HCT116 (cell line): Measurements from ENCODE around the gene SAMD4A. TPM values are rescaled to one million over a fixed set of nuclear protein-coding genes. Genes with fewer than 3 reads are reported as not detected.

Experiments
- ATAC-seq: fragments of 200-7000 bp; cut with Tn5 transposase; 2 replicates; pipeline ENCODE4 v1.9.1; 2020; ENCODE audit warnings: mild to moderate bottlenecking, moderate library complexity
- BruUV-seq: library from RNA; stranded (reverse); fragments of 400-500 nt; replicated peaks from 2 replicates; lab custom pipeline; 2021; lab: Mats Ljungman, UMichigan
- CTCF ChIA-PET: fragments of 300-600 bp; sonication (Branson Sonifier 250); formaldehyde crosslinking; loops from one replicate; lab custom pipeline; 2021; ENCODE audit warnings: antibody characterized with exemption; lab: Charles Lee
- POLR2A ChIA-PET: fragments of 300-600, 350-600 bp; sonication (Branson Sonifier 250); formaldehyde crosslinking; loops from one replicate; lab custom pipeline; 2021; ENCODE audit warnings: antibody characterized with exemption; lab: Charles Lee
- RAD21 ChIA-PET, 2 experiments: fragments of 300-600 bp; sonication (Branson Sonifier 250); formaldehyde crosslinking; loops; one replicate each; lab custom pipeline; 2023; ENCODE audit warnings: low total read pairs in 2 of 2; ENCODE audit not compliant: uncharacterized antibody in 2 of 2, unreplicated experiment in 2 of 2, low non-redundant PET in 1 of 2; lab: Charles Lee
- DNase-seq: peaks from one replicate; pipeline ENCODE4 v3.0.0-alpha.2; 2010; ENCODE audit warnings: low read depth, low spot score
- H2AFZ ChIP-seq: fragments of 200-600 bp; shearing (Covaris generic), sonication (generic); 2 replicates; pipeline ENCODE4 v1.6.1; 2017; ENCODE audit warnings: low read depth, mixed run types, mixed read lengths, antibody characterized with exemption, low read length; ENCODE audit not compliant: poor library complexity, severe bottlenecking
- H3K27ac ChIP-seq: 2 replicates; pipeline ENCODE4 v1.5.1; 2012; ENCODE audit warnings: low read depth, low read length
- H3K27me3 ChIP-seq: fragments of 200-600 bp; sonication (generic); 2 replicates; pipeline ENCODE4 v1.6.1; 2016; ENCODE audit warnings: mixed run types, low read length, mixed read lengths; ENCODE audit not compliant: insufficient read depth
- H3K36me3 ChIP-seq, 2 experiments: fragments of 200-500 bp in 1 of 2; fragments of 200-600 bp in 1 of 2; sonication (Bioruptor generic) in 1 of 2; sonication (generic) in 1 of 2; 2 replicates each; pipeline versions ENCODE4 v1.5.1 to v1.6.1; 2014 to 2016; ENCODE audit warnings: low read length in 2 of 2, inconsistent platforms in 1 of 2, mixed read lengths in 1 of 2, mixed run types in 1 of 2; ENCODE audit not compliant: insufficient read depth in 2 of 2, control insufficient read depth in 1 of 2
- H3K4me1 ChIP-seq, 2 experiments: fragments of 200-600 bp in 1 of 2; sonication (generic) in 1 of 2; 2 replicates each; pipeline versions ENCODE4 v1.5.1 to v1.6.1; 2012 to 2017; ENCODE audit warnings: low read length in 2 of 2, inconsistent platforms in 1 of 2, mild to moderate bottlenecking in 1 of 2, mixed read lengths in 1 of 2, mixed run types in 1 of 2, moderate library complexity in 1 of 2; ENCODE audit not compliant: insufficient read depth in 2 of 2, control insufficient read depth in 1 of 2
- H3K4me2 ChIP-seq: fragments of 200-600 bp; sonication (generic); 2 replicates; pipeline ENCODE4 v1.6.1; 2017; ENCODE audit warnings: mixed run types, low read length, mixed read lengths
- H3K4me3 ChIP-seq, 2 experiments: fragments of 200-600 bp in 1 of 2; sonication (generic) in 1 of 2; replicated peaks in 1 of 2; 2 replicates each; pipeline ENCODE4 v1.5.1; 2011 to 2016; ENCODE audit warnings: low read length in 2 of 2, control low read depth in 1 of 2, low read depth in 1 of 2, mild to moderate bottlenecking in 1 of 2, mixed read lengths in 1 of 2, mixed run types in 1 of 2
- H3K79me2 ChIP-seq: fragments of 200-600 bp; sonication (generic); 2 replicates; pipeline ENCODE4 v1.6.1; 2017; ENCODE audit warnings: mild to moderate bottlenecking, mixed run types, low read length, moderate library complexity, mixed read lengths; ENCODE audit not compliant: insufficient read depth
- H3K9ac ChIP-seq: fragments of 200-600 bp; sonication (generic); 2 replicates; pipeline ENCODE4 v1.6.1; 2016; ENCODE audit warnings: low read length, mixed read lengths
- H3K9me2 ChIP-seq: fragments of 200-600 bp; sonication (generic), shearing (Covaris generic); 2 replicates; pipeline ENCODE4 v1.6.1; 2017; ENCODE audit warnings: mixed run types, mild to moderate bottlenecking, moderate library complexity; ENCODE audit not compliant: insufficient read depth
- H3K9me3 ChIP-seq, 2 experiments: fragments of 200-500 bp in 1 of 2; fragments of 200-600 bp in 1 of 2; sonication (Bioruptor generic) in 1 of 2; sonication (generic) in 1 of 2; 2 replicates each; pipeline ENCODE4 v1.6.1; 2014 to 2017; ENCODE audit warnings: low read length in 2 of 2, mixed read lengths in 2 of 2, inconsistent platforms in 1 of 2, low read depth in 1 of 2, mild to moderate bottlenecking in 1 of 2, mixed run types in 1 of 2, moderate library complexity in 1 of 2; ENCODE audit not compliant: control insufficient read depth in 1 of 2, insufficient read depth in 1 of 2
- H4K20me1 ChIP-seq: fragments of 200-600 bp; sonication (generic), shearing (Covaris generic); 2 replicates; pipeline ENCODE4 v1.6.1; 2017; ENCODE audit warnings: mixed run types, mild to moderate bottlenecking, moderate library complexity; ENCODE audit not compliant: insufficient read depth
- EZH2phosphoT487 ChIP-seq: fragments of 200-600 bp; IDR thresholded peaks from 2 replicates; pipeline ENCODE4 v1.6.1; 2018; ENCODE audit warnings: antibody characterized with exemption, borderline replicate concordance
- FOSL1 ChIP-seq: IDR thresholded peaks from 2 replicates; pipeline ENCODE4 v1.6.1; 2012; ENCODE audit warnings: low read depth
- YY1 ChIP-seq: IDR thresholded peaks from 2 replicates; pipeline ENCODE4 v1.6.1; 2011; ENCODE audit warnings: low read length, low read depth, moderate library complexity, mild to moderate bottlenecking; ENCODE audit not compliant: insufficient replicate concordance; ENCODE audit errors: extremely low read depth
- intact Hi-C: fragments of 100-400 bp; cut with micrococcal nuclease; formaldehyde crosslinking; loops from 2 replicates; pipeline ENCODE4 v1.10.0; 2022
- total RNA-seq: library from RNA; stranded (reverse); gene quantifications from one replicate; pipeline ENCODE4 v1.2.1, GENCODE V29; 2021; ENCODE audit not compliant: unreplicated experiment

The SAMD4A gene
- total RNA-seq, 1 experiment from 2014 or later: 9.0 TPM

- intact Hi-C loops: no loop called here
- no peak for ATAC-seq
- no peaks in the 10 kb centered on the region for H3K79me2 ChIP-seq
- H3K27ac ChIP-seq: no peak overlapping the region
- BruUV-seq: no TSS peak
- TF ChIP-seq YY1: no peak
- H4K20me1 ChIP-seq: no peaks in the 10 kb centered on the region
- RAD21 ChIA-PET: no interaction called here
- H3K36me3 ChIP-seq: no peaks in the 10 kb centered on the region
- no peaks in the 10 kb centered on the region for H3K4me1 ChIP-seq
- H3K4me2 ChIP-seq: no peak overlapping the region
- H3K9ac ChIP-seq: no peak overlapping the region
- H3K4me3 ChIP-seq: no peak overlapping the region
- CTCF ChIA-PET: no interaction called here
- H3K9me2 ChIP-seq: no peaks in the 10 kb centered on the region
- no peaks in the 10 kb centered on the region for H3K27me3 ChIP-seq
- no peaks in the 10 kb centered on the region for H3K9me3 ChIP-seq
- POLR2A ChIA-PET: no interaction called here
- no peak for DNase-seq
- H2AFZ ChIP-seq: no peak overlapping the region
Observed at GRCh38 chr14:54724123-54724522, 157.2 kb downstream of the SAMD4A start.

- no peak for DNase-seq
- Histone ChIP-seq H3K9me2 (no peaks in the 10 kb centered on the region), H3K27ac (no peak overlapping the region), H3K4me1 (no peaks in the 10 kb centered on the region), H3K79me2 (no peaks in the 10 kb centered on the region), H3K36me3 (no peaks in the 10 kb centered on the region), H3K27me3 (no peaks in the 10 kb centered on the region), H3K4me2 (no peak overlapping the region), H2AFZ (no peak overlapping the region), H3K9me3 (no peaks in the 10 kb centered on the region), H3K4me3 (no peak overlapping the region), H3K9ac (no peak overlapping the region), H4K20me1 (no peaks in the 10 kb centered on the region)
- TF ChIP-seq EZH2phosphoT487: no peak
- TF ChIP-seq FOSL1: no peak
- RAD21 ChIA-PET: no interaction called here
- intact Hi-C loops: no loop called here
- POLR2A ChIA-PET: no interaction called here
- BruUV-seq: no TSS peak
- CTCF ChIA-PET: no interaction called here
- no peak for ATAC-seq
Observed at GRCh38 chr14:54724676-54725325, 157.9 kb downstream of the SAMD4A start.
